HepG2 (cell line): ENCODE results near the gene TMEM223. TPM values are rescaled to one million over a fixed set of nuclear protein-coding genes. Genes with fewer than 3 reads are reported as not detected.

Source experiments
- BRD4 ChIP-seq: sonication (generic); formaldehyde crosslinking; IDR thresholded peaks from 2 replicates; pipeline ENCODE4 v1.4.0; 2020; ENCODE audit warnings: missing genetic modification reagents
- NONO ChIP-seq, 2 experiments: fragments of 450-650 bp in 1 of 2; sonication (generic) in 1 of 2; formaldehyde crosslinking in 1 of 2; IDR thresholded peaks in 1 of 2; conservative IDR thresholded peaks in 1 of 2; 2 replicates each; pipeline versions ENCODE4 v1.6.1 to v1.8.0; 2017 to 2022; ENCODE audit warnings: mild to moderate bottlenecking in 1 of 2, missing genetic modification reagents in 1 of 2, moderate library complexity in 1 of 2
- RBFOX2 ChIP-seq: fragments of 200-400 bp; formaldehyde crosslinking; IDR thresholded peaks from 2 replicates; pipeline ENCODE4 v1.6.1; 2017; ENCODE audit warnings: low read depth, mild to moderate bottlenecking, low read length
- TRIM24 ChIP-seq: sonication (generic); formaldehyde crosslinking; IDR thresholded peaks from 2 replicates; pipeline ENCODE4 v1.8.0; 2022; ENCODE audit warnings: mild to moderate bottlenecking, missing genetic modification reagents
- ZFP41 ChIP-seq: sonication (generic); formaldehyde crosslinking; IDR thresholded peaks from 2 replicates; pipeline ENCODE4 v1.4.0; 2020; ENCODE audit warnings: mild to moderate bottlenecking, missing genetic modification reagents, borderline replicate concordance
- ZFP90 ChIP-seq: sonication (generic); formaldehyde crosslinking; IDR thresholded peaks from 2 replicates; pipeline ENCODE4 v1.8.0; 2022; ENCODE audit warnings: missing genetic modification reagents, mild to moderate bottlenecking, inconsistent platforms, borderline replicate concordance
- ZNF138 ChIP-seq: sonication (generic); formaldehyde crosslinking; IDR thresholded peaks from 2 replicates; pipeline ENCODE4 v1.5.0; 2020; ENCODE audit warnings: mild to moderate bottlenecking, low read depth, missing genetic modification reagents
- ZNF160 ChIP-seq: sonication (generic); formaldehyde crosslinking; IDR thresholded peaks from 2 replicates; pipeline ENCODE4 v1.8.0; 2022; ENCODE audit warnings: mild to moderate bottlenecking, inconsistent platforms, missing genetic modification reagents
- ZNF343 ChIP-seq: sonication (generic); formaldehyde crosslinking; IDR thresholded peaks from 2 replicates; pipeline ENCODE4 v1.4.0; 2020; ENCODE audit warnings: mild to moderate bottlenecking, missing genetic modification reagents
- ZNF776 ChIP-seq: sonication (generic); formaldehyde crosslinking; IDR thresholded peaks from 2 replicates; pipeline ENCODE4 v1.4.0; 2020; ENCODE audit warnings: mild to moderate bottlenecking, missing genetic modification reagents
- ZNF83 ChIP-seq: sonication (generic); formaldehyde crosslinking; IDR thresholded peaks from 2 replicates; pipeline ENCODE4 v1.4.0; 2020; ENCODE audit warnings: missing genetic modification reagents, mild to moderate bottlenecking, borderline replicate concordance
- polyA plus RNA-seq, 8 experiments: library from polyadenylated mRNA; depleted of rRNA in 3 of 8; stranded (reverse) in 7 of 8; unstranded in 1 of 8; fragments of >200 nt; fragmentation: Illumina TruSeq in 4 of 8; extraction: Trizol in 4 of 8; gene quantifications; 2 replicates each; pipeline versions ENCODE4 v1.2.1 to v1.2.3, GENCODE V29; 2011 to 2016; ENCODE audit warnings: low read depth in 4 of 8, missing spikeins in 1 of 8, mixed read lengths in 1 of 8; ENCODE audit not compliant: insufficient read depth in 1 of 8
- total RNA-seq, 5 experiments: library from RNA; depleted of rRNA; stranded (reverse); fragments of >200 nt; fragmentation: Illumina TruSeq; extraction: Trizol; gene quantifications; 2 replicates each; pipeline ENCODE4 v1.2.3, GENCODE V29; 2016; ENCODE audit warnings: low read depth in 1 of 5
- TF ChIP-seq, protein P1 (sequence below): sonication (generic); formaldehyde crosslinking; IDR thresholded peaks from 2 replicates; pipeline ENCODE4 v1.5.0; 2020; ENCODE audit warnings: missing genetic modification reagents, mild to moderate bottlenecking, borderline replicate concordance
- TF ChIP-seq, protein P2 (sequence below): conservative IDR thresholded peaks from 2 replicates; pipeline ENCODE4 v1.6.1; 2018; ENCODE audit warnings: missing genetic modification reagents
- TF ChIP-seq, protein P3 (sequence below): sonication (generic); formaldehyde crosslinking; IDR thresholded peaks from 2 replicates; pipeline ENCODE4 v1.9.0; 2021; ENCODE audit warnings: missing genetic modification reagents, mild to moderate bottlenecking, borderline replicate concordance
- TF ChIP-seq, protein P4 (sequence below): sonication (generic); formaldehyde crosslinking; IDR thresholded peaks from 2 replicates; pipeline ENCODE4 v1.4.0; 2020; ENCODE audit warnings: mild to moderate bottlenecking, missing genetic modification reagents
- TF ChIP-seq, protein P5 (sequence below): sonication (generic); formaldehyde crosslinking; IDR thresholded peaks from 2 replicates; pipeline ENCODE4 v1.4.0; 2020; ENCODE audit warnings: mild to moderate bottlenecking, missing genetic modification reagents
- TF ChIP-seq, protein P6 (sequence below): sonication (generic); formaldehyde crosslinking; IDR thresholded peaks from 2 replicates; pipeline ENCODE4 v1.8.1; 2023; ENCODE audit warnings: mild to moderate bottlenecking, moderate library complexity, missing genetic modification reagents
- TF ChIP-seq, protein P7 (sequence below): sonication (generic); formaldehyde crosslinking; IDR thresholded peaks from 2 replicates; pipeline ENCODE4 v1.8.1; 2023; ENCODE audit warnings: mild to moderate bottlenecking, inconsistent platforms, moderate library complexity, missing genetic modification reagents, borderline replicate concordance
- TF ChIP-seq, protein P8 (sequence below): sonication (generic); IDR thresholded peaks from 2 replicates; pipeline ENCODE4 v1.6.1; 2016; ENCODE audit warnings: low read depth, borderline replicate concordance

TMEM223 gene
- total and polyA plus RNA-seq, 2 of the 13 experiments (the other 11 are each of a cell fraction or from before 2014, with no cell fraction given), result 19.5 to 24.9 TPM

DNA sequence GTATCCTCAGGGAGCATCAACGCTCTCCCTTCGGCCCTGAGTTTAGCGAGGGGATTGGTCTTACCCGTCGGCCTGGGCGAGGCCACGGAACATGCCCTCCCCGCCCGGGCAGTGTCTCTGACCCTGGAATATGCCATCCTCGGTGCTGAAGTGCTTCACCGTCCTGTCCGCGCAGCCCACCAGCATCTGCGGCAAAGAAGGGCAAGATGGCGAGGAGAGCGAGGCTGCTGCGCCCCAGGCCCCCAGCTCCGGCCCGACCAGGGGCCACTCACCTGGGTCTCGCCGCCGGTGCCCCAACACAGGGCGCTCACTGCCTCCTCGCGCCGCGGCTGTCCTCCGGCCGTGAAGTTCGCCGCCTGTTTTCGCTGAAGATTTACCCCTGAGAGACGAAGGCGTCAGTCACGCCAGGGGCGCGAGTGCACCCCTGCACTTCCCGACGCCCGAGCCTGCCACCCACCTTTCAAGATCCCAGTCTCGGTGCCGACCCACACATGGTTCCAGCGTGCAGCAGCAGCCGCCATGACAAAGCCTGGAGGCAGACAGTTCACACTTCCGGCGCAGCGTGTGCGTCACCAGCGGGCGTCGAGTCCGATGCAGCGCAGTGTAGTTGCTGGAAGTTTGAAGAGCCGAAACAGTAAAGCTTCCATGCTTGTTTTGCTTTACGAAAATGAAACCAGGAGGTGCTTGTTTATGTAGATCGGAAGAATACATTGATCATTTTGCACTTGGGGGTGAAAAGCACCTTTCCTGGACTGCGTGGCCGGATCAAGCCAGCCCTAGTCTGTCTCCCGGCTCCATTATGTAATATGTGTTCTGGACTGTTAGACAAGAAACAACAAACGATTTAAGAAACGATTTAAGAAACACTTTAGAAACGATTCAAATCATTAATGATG is 47.5 kb upstream of the TMEM223 start, which contains the start of gene WDR74 (continued):
- TF ChIP-seq, protein P1, sequence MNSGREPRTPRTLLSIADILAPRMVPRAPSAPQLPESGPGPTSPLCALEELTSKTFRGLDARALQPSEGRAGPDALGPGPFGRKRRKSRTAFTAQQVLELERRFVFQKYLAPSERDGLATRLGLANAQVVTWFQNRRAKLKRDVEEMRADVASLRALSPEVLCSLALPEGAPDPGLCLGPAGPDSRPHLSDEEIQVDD (CRISPR knock-in tag), result no peak; the same call in 1 of the 2 replicates
- TF ChIP-seq, protein P2, sequence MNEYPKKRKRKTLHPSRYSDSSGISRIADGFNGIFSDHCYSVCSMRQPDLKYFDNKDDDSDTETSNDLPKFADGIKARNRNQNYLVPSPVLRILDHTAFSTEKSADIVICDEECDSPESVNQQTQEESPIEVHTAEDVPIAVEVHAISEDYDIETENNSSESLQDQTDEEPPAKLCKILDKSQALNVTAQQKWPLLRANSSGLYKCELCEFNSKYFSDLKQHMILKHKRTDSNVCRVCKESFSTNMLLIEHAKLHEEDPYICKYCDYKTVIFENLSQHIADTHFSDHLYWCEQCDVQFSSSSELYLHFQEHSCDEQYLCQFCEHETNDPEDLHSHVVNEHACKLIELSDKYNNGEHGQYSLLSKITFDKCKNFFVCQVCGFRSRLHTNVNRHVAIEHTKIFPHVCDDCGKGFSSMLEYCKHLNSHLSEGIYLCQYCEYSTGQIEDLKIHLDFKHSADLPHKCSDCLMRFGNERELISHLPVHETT (CRISPR knock-in tag), result 0 out of 2 replicates have a peak, but pooled peaks have one; percentile 39
- TF ChIP-seq, protein P3, sequence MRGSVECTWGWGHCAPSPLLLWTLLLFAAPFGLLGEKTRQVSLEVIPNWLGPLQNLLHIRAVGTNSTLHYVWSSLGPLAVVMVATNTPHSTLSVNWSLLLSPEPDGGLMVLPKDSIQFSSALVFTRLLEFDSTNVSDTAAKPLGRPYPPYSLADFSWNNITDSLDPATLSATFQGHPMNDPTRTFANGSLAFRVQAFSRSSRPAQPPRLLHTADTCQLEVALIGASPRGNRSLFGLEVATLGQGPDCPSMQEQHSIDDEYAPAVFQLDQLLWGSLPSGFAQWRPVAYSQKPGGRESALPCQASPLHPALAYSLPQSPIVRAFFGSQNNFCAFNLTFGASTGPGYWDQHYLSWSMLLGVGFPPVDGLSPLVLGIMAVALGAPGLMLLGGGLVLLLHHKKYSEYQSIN, result no peak
- TF ChIP-seq, protein P4, sequence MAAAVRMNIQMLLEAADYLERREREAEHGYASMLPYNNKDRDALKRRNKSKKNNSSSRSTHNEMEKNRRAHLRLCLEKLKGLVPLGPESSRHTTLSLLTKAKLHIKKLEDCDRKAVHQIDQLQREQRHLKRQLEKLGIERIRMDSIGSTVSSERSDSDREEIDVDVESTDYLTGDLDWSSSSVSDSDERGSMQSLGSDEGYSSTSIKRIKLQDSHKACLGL, result peak; percentile 99; the same call in 1 of the 2 replicates
- TF ChIP-seq ZNF160 (CRISPR knock-in tag), result no peak; the same call in 1 of the 2 replicates
- TF ChIP-seq TRIM24 (CRISPR knock-in tag), result no peak
- peak; percentile 88 for TF ChIP-seq RBFOX2
- TF ChIP-seq, protein P5, sequence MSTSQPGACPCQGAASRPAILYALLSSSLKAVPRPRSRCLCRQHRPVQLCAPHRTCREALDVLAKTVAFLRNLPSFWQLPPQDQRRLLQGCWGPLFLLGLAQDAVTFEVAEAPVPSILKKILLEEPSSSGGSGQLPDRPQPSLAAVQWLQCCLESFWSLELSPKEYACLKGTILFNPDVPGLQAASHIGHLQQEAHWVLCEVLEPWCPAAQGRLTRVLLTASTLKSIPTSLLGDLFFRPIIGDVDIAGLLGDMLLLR (CRISPR knock-in tag), result peak; percentile 97; the same call in 1 of the 2 replicates
- TF ChIP-seq, protein P6, sequence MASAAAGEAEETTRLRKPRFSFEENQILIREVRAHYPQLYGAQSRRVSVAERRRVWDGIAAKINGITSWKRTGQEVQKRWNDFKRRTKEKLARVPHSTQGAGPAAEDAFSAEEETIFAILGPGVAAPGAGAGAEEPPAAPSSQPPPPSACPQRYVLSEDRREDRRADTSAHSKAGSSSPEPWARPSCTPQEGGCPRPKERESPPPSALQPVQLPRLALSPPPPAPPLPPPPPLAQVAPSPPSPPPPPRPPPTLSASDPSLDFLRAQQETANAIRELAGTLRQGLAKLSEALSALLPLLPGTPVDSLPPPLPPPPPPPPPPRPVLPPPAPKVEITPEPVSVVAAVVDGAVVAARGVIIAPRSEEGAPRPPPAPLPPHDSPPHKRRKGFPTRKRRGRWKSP (CRISPR knock-in tag), result no peak
- TF ChIP-seq ZFP41 (CRISPR knock-in tag), result no peak
- 0 out of 2 replicates have a peak, but pooled peaks have one; percentile 64 for TF ChIP-seq ZNF776
- peak; percentile 55; the same call in 1 of the 2 replicates for TF ChIP-seq ZFP90 (CRISPR knock-in tag)
- TF ChIP-seq, protein P7, sequence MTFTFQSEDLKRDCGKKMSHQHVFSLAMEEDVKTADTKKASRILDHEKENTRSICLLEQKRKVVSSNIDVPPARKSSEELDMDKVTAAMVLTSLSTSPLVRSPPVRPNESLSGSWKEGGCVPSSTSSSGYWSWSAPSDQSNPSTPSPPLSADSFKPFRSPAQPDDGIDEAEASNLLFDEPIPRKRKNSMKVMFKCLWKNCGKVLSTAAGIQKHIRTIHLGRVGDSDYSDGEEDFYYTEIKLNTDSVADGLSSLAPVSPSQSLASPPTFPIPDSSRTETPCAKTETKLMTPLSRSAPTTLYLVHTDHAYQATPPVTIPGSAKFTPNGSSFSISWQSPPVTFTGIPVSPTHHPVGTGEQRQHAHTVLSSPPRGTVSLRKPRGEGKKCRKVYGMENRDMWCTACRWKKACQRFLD (CRISPR knock-in tag), result 0 out of 2 replicates have a peak, but pooled peaks have one; percentile 45
- TF ChIP-seq ZNF83 (CRISPR knock-in tag), result peak; percentile 92; the same call in 1 of the 2 replicates
- TF ChIP-seq BRD4 (CRISPR knock-in tag), result peak; percentile 91; the same call in 1 of the 2 replicates
- TF ChIP-seq ZNF343 (CRISPR knock-in tag), result peak; percentile 82; the same call in 1 of the 2 replicates
- TF ChIP-seq NONO (IDR thresholded peaks at IDR 0.05), result no peak
- TF ChIP-seq NONO (CRISPR knock-in tag; conservative IDR thresholded peaks at IDR 0.05), result peak; percentile 88
- TF ChIP-seq, protein P8, sequence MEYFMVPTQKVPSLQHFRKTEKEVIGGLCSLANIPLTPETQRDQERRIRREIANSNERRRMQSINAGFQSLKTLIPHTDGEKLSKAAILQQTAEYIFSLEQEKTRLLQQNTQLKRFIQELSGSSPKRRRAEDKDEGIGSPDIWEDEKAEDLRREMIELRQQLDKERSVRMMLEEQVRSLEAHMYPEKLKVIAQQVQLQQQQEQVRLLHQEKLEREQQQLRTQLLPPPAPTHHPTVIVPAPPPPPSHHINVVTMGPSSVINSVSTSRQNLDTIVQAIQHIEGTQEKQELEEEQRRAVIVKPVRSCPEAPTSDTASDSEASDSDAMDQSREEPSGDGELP, result peak; percentile 41; the same call in 1 of the 2 replicates
- peak; percentile 88; the same call in 1 of the 2 replicates for TF ChIP-seq ZNF138 (CRISPR knock-in tag)
